HepG2 (cell line): ENCODE measurements around the gene CDSN. TPM values are rescaled to one million over a fixed set of nuclear protein-coding genes. Genes with fewer than 3 reads are reported as not detected.

Experiments used
- ATAC-seq: fragments of 200-7000 bp; cut with Tn5 transposase; 3 replicates; pipeline ENCODE4 v1.9.1; 2020; ENCODE audit warnings: mild to moderate bottlenecking, moderate library complexity
- BruUV-seq: library from RNA; stranded (reverse); fragments of 400-500 nt; replicated peaks from 2 replicates; lab custom pipeline; 2021; lab: Mats Ljungman, UMichigan
- CTCF ChIA-PET: fragments of 300-600 bp; formaldehyde crosslinking; extraction: SDS; loops from one replicate; lab custom pipeline; 2021; ENCODE audit warnings: low total read pairs, inconsistent platforms, low intra/inter-chr PET ratio; lab: Yijun Ruan, JAX
- POLR2A ChIA-PET: fragments of 350-600 bp; sonication (Branson Sonifier 250); formaldehyde crosslinking; loops from one replicate; lab custom pipeline; 2020; ENCODE audit warnings: antibody characterized with exemption, inconsistent platforms; lab: Yijun Ruan, JAX
- DNase-seq: peaks from one replicate; pipeline ENCODE4 v3.0.0-alpha.2; 2015; ENCODE audit warnings: low spot score
- FAIRE-seq: peaks from 3 replicates; lab custom pipeline; 2011; peaks lifted over from hg19 to GRCh38; lab: Jason Lieb, UNC
- H2AFZ ChIP-seq: one replicate; pipeline ENCODE4 v1.6.1; 2011; ENCODE audit warnings: low read length, inconsistent platforms
- H3K27ac ChIP-seq: fragments of 300-600 bp; 3 replicates; pipeline ENCODE4 v1.8.0; 2011; ENCODE audit warnings: mixed run types, mild to moderate bottlenecking, mixed read lengths, low read length, inconsistent platforms; ENCODE audit not compliant: insufficient read depth; ENCODE audit errors: extremely low read length
- H3K27me3 ChIP-seq, 2 experiments: fragments of 200-600 bp in 1 of 2; 2 replicates in 1 of 2; 3 replicates in 1 of 2; pipeline versions ENCODE4 v1.6.0 to v1.8.0; 2011; ENCODE audit warnings: low read length in 2 of 2, mild to moderate bottlenecking in 2 of 2, moderate library complexity in 2 of 2, inconsistent platforms in 1 of 2; ENCODE audit not compliant: insufficient read depth in 2 of 2, control insufficient read depth in 1 of 2
- H3K36me3 ChIP-seq, 2 experiments: fragments of 200-600 bp in 1 of 2; replicated peaks in 1 of 2; 2 replicates in 1 of 2; 3 replicates in 1 of 2; pipeline versions ENCODE4 v1.5.1 to v1.8.0; 2011; ENCODE audit warnings: low read length in 2 of 2, inconsistent platforms in 1 of 2; ENCODE audit not compliant: insufficient read depth in 2 of 2, control insufficient read depth in 1 of 2
- H3K4me1 ChIP-seq: 2 replicates; pipeline ENCODE4 v1.5.1; 2012; ENCODE audit warnings: low read length, inconsistent platforms; ENCODE audit not compliant: insufficient read depth
- H3K4me2 ChIP-seq: 2 replicates; pipeline ENCODE4 v1.6.0; 2011; ENCODE audit warnings: low read depth, low read length, inconsistent platforms
- H3K4me3 ChIP-seq, 3 experiments: fragments of 200-600 bp in 1 of 3; sonication (generic), shearing (Covaris generic) in 1 of 3; replicated peaks in 1 of 3; 2 replicates each; pipeline ENCODE4 v1.5.1; 2011 to 2016; ENCODE audit warnings: low read length in 3 of 3, inconsistent platforms in 2 of 3, low read depth in 2 of 3, mild to moderate bottlenecking in 2 of 3, control low read depth in 1 of 3, mixed read lengths in 1 of 3; ENCODE audit not compliant: insufficient read depth in 1 of 3
- H3K79me2 ChIP-seq: one replicate; pipeline ENCODE4 v1.6.1; 2011; ENCODE audit warnings: low read length, inconsistent platforms; ENCODE audit not compliant: insufficient read depth
- H3K9ac ChIP-seq: 2 replicates; pipeline ENCODE4 v1.6.0; 2011; ENCODE audit warnings: mild to moderate bottlenecking, low read depth, low read length, inconsistent platforms; ENCODE audit not compliant: insufficient read depth
- H3K9me3 ChIP-seq: 2 replicates; pipeline ENCODE4 v1.5.1; 2012; ENCODE audit warnings: mild to moderate bottlenecking, low read length
- H4K20me1 ChIP-seq: 2 replicates; pipeline ENCODE4 v1.6.0; 2011; ENCODE audit warnings: inconsistent platforms, mild to moderate bottlenecking, low read length, moderate library complexity; ENCODE audit not compliant: insufficient read depth
- CAMTA2 ChIP-seq: sonication (generic); formaldehyde crosslinking; IDR thresholded peaks from 2 replicates; pipeline ENCODE4 v1.4.0; 2020; ENCODE audit warnings: mild to moderate bottlenecking, missing genetic modification reagents, borderline replicate concordance
- SOX6 ChIP-seq, 2 experiments: fragments of 450-650 bp in 1 of 2; sonication (generic) in 1 of 2; formaldehyde crosslinking in 1 of 2; IDR thresholded peaks; 2 replicates each; pipeline versions ENCODE4 v1.4.0 to v1.6.1; 2017 to 2020; ENCODE audit warnings: antibody characterized with exemption in 1 of 2, mild to moderate bottlenecking in 1 of 2, missing genetic modification reagents in 1 of 2
- ZNF513 ChIP-seq: sonication (generic); formaldehyde crosslinking; conservative IDR thresholded peaks from 2 replicates; pipeline ENCODE4 v1.5.0; 2020; ENCODE audit warnings: missing genetic modification reagents
- ZSCAN5A ChIP-seq: sonication (generic); formaldehyde crosslinking; IDR thresholded peaks from 2 replicates; pipeline ENCODE4 v1.8.0; 2022; ENCODE audit warnings: mild to moderate bottlenecking, missing genetic modification reagents, borderline replicate concordance
- WGBS: methylation state at CpG from one replicate; pipeline ENCODE4 v1.1.6; 2017; ENCODE audit warnings: low lambda C conversion rate; 5-methylcytosine and 5-hydroxymethylcytosine counted together
- in situ Hi-C: cut with HindIII; loops from 2 replicates; pipeline ENCODE4 v1.10.0; 2017; ENCODE audit warnings: low pct_unique_long_range_greater_than_20kb; ENCODE audit not compliant: extremely low pct_ligation_motif_present
- intact Hi-C: fragments of 100-400 bp; cut with micrococcal nuclease; formaldehyde crosslinking; loops from one replicate; pipeline ENCODE4 v1.10.0; 2022; ENCODE audit not compliant: unreplicated experiment
- polyA plus RNA-seq, 8 experiments: library from polyadenylated mRNA; depleted of rRNA in 3 of 8; stranded (reverse) in 7 of 8; unstranded in 1 of 8; fragments of >200 nt; fragmentation: Illumina TruSeq in 4 of 8; extraction: Trizol in 4 of 8; gene quantifications; 2 replicates each; pipeline versions ENCODE4 v1.2.1 to v1.2.3, GENCODE V29; 2011 to 2016; ENCODE audit warnings: low read depth in 4 of 8, missing spikeins in 1 of 8, mixed read lengths in 1 of 8; ENCODE audit not compliant: insufficient read depth in 1 of 8
- total RNA-seq, 5 experiments: library from RNA; depleted of rRNA; stranded (reverse); fragments of >200 nt; fragmentation: Illumina TruSeq; extraction: Trizol; gene quantifications; 2 replicates each; pipeline ENCODE4 v1.2.3, GENCODE V29; 2016; ENCODE audit warnings: low read depth in 1 of 5

CDSN gene
- total and polyA plus RNA-seq, 2 of the 13 experiments (the other 11 are each of a cell fraction or from before 2014, with no cell fraction given), result not detected

GRCh38 chr6:31116661-31117385 is 3.4 kb downstream of the CDSN start:
- H3K4me1 ChIP-seq, result no peaks in the 10 kb centered on the region; the same call in 1 of the 2 replicates
- H3K27ac ChIP-seq, result no peak overlapping the region
- 0 out of 2 replicates have a peak overlapping the region, but pooled peaks have one; percentile 1 for H3K4me2 ChIP-seq
- BruUV-seq, result no TSS peak
- H3K9me3 ChIP-seq, result no peaks in the 10 kb centered on the region
- ChIA-PET CTCF (no interaction called here), POLR2A (no interaction called here)
- in situ Hi-C loops (no loop called here), intact Hi-C loops (no loop called here)
- ATAC-seq, result no peak; the same call in 2 of the 3 replicates
- no peaks in the 10 kb centered on the region for H3K79me2 ChIP-seq
- H3K4me3 ChIP-seq, result no peak overlapping the region
- FAIRE-seq, result no peak
- peaks cover 6 to 73% of the 10 kb centered on the region in 2 experiments; a peak in 4 of 5 replicates for H3K27me3 ChIP-seq
- H3K36me3 ChIP-seq, result no peaks in the 10 kb centered on the region
- TF ChIP-seq CAMTA2 (no peak), SOX6 (IDR thresholded peaks at IDR 0.05) (no peak), SOX6 (CRISPR knock-in tag; IDR thresholded peaks at IDR 0.05) (no peak), ZNF513 (CRISPR knock-in tag) (no peak), ZSCAN5A (CRISPR knock-in tag) (no peak)
- no peak for DNase-seq
- no peak overlapping the region for H3K9ac ChIP-seq
- no peak overlapping the region for H2AFZ ChIP-seq
- 34% methylated on average over 18 of the region's 19 CpGs for WGBS
- H4K20me1 ChIP-seq, result no peaks in the 10 kb centered on the region
